Gastrocnemius medialis (tissue), 4 donors: ENCODE data around the gene MATN1. TPM values are rescaled to one million over a fixed set of nuclear protein-coding genes. Genes with fewer than 3 reads are reported as not detected.

Source experiments
- ATAC-seq, 2 donors: fragments of 150-250 bp; one replicate each; pipeline ENCODE4 v1.9.1; 2016
- DNase-seq, 2 donors: peaks; one replicate each; pipeline ENCODE4 v3.0.0-alpha.2; 2019
- H3K27ac ChIP-seq, 4 donors: fragments of 200-600 bp; sonication (generic); 1 replicate in 1 of 4; 2 replicates in 3 of 4; pipeline ENCODE4 v1.5.1; 2016 to 2018; ENCODE audit warnings: mild to moderate bottlenecking in 2 of 4, moderate library complexity in 1 of 4
- H3K27me3 ChIP-seq, 3 donors: fragments of 200-600 bp; sonication (generic) in 2 of 3; 1 replicate in 1 of 3; 2 replicates in 2 of 3; pipeline versions ENCODE4 v1.5.1 to v1.6.0; 2016 to 2019; ENCODE audit warnings: mild to moderate bottlenecking in 1 of 3, moderate library complexity in 1 of 3
- H3K36me3 ChIP-seq, 2 donors: fragments of 200-600 bp; sonication (generic) in 1 of 2; one replicate each; pipeline ENCODE4 v1.5.1; 2017 to 2018
- H3K4me1 ChIP-seq, 2 donors: fragments of 200-600 bp; sonication (generic) in 1 of 2; one replicate each; pipeline ENCODE4 v1.5.1; 2016 to 2017; ENCODE audit warnings: mild to moderate bottlenecking in 2 of 2
- H3K4me3 ChIP-seq, 4 donors: fragments of 200-600 bp; sonication (generic) in 3 of 4; 1 replicate in 1 of 4; 2 replicates in 3 of 4; pipeline ENCODE4 v1.5.1; 2016 to 2019; ENCODE audit warnings: mild to moderate bottlenecking in 2 of 4
- H3K9me3 ChIP-seq, 3 donors: fragments of 200-600 bp; sonication (generic) in 2 of 3; 1 replicate in 1 of 3; 2 replicates in 2 of 3; pipeline ENCODE4 v1.5.1; 2016 to 2019
- POLR2A ChIP-seq, 2 donors: fragments of 450-650 bp; IDR thresholded peaks; one replicate each; pipeline ENCODE4 v1.6.1; 2017; ENCODE audit warnings: antibody characterized with exemption in 2 of 2, mild to moderate bottlenecking in 2 of 2, moderate library complexity in 2 of 2
- in situ Hi-C, 4 donors: fragments of 200-750 bp; cut with MboI; loops; one replicate each; pipeline versions ENCODE4 v1.15.0 to v1.8.0; 2017; ENCODE audit warnings: low sequenced_read_pairs in 4 of 4
- intact Hi-C: fragments of 100-400 bp; cut with DNase I; formaldehyde crosslinking; loops from one replicate; pipeline ENCODE4 v1.15.1; 2023; ENCODE audit warnings: low total_unique reads
- total RNA-seq, 4 donors: library from RNA; depleted of rRNA; stranded (reverse); fragments of >200 nt; gene quantifications; one replicate each; pipeline versions ENCODE4 v1.1.0 to v1.2.3, GENCODE V29; 2016
- TF ChIP-seq, protein P1 (sequence below), 5 experiments: fragments of 450-650 bp in 3 of 5; fragments of 200-600 bp in 2 of 5; sonication (generic) in 2 of 5; IDR thresholded peaks in 4 of 5; conservative IDR thresholded peaks in 1 of 5; 1 replicate in 4 of 5; 2 replicates in 1 of 5; pipeline ENCODE4 v1.5.1; 2016 to 2019; ENCODE audit warnings: antibody characterized with exemption in 5 of 5, mild to moderate bottlenecking in 3 of 5, moderate library complexity in 3 of 5

Gene MATN1
- total RNA-seq, 4 donors from 2014 or later: not detected

DNA sequence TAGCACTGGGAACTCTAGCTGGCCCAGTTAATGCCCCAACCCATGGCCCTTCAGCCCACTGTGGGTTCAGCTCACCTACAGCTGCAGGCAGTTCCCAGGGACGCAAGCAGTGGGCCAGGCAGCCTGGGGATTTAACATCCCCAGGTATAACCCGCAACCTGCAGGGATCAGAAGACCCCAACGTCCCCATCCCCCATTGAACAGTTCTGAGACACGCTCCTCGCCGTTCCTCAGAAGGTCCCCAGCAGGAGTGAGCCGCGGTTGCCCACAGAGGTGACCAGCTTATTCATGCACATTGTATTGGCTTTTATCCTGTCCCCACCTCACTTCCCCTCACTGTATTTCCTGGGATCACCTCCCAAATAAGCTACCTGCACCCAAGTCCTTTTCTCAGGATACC is 5.0 kb upstream of the MATN1 start:
- H3K36me3 ChIP-seq: no peaks in the 10 kb centered on the region
- in situ Hi-C loops: loop anchor here in 3 of 4 donors (5.0 to 10.0 kb wide), 3 partner anchors 49 to 186 kb away; no protein-coding TSS in a partner anchor

GRCh38 chr1:30727824-30728223 is 4.4 kb upstream of the MATN1 start:
- no peak overlapping the region for H3K4me3 ChIP-seq
- H3K9me3 ChIP-seq: no peaks in the 10 kb centered on the region
- intact Hi-C loops: no loop called here
- H3K27me3 ChIP-seq: no peaks in the 10 kb centered on the region
- no peaks in the 10 kb centered on the region for H3K4me1 ChIP-seq
- no peak overlapping the region for H3K27ac ChIP-seq
- no peaks in the 10 kb centered on the region for H3K36me3 ChIP-seq
- in situ Hi-C loops: loop anchor here in 3 of 4 donors (5.0 to 10.0 kb wide), 3 partner anchors 49 to 187 kb away; no protein-coding TSS in a partner anchor
- no peak for ATAC-seq
- no peak for DNase-seq
- TF ChIP-seq, protein P1, sequence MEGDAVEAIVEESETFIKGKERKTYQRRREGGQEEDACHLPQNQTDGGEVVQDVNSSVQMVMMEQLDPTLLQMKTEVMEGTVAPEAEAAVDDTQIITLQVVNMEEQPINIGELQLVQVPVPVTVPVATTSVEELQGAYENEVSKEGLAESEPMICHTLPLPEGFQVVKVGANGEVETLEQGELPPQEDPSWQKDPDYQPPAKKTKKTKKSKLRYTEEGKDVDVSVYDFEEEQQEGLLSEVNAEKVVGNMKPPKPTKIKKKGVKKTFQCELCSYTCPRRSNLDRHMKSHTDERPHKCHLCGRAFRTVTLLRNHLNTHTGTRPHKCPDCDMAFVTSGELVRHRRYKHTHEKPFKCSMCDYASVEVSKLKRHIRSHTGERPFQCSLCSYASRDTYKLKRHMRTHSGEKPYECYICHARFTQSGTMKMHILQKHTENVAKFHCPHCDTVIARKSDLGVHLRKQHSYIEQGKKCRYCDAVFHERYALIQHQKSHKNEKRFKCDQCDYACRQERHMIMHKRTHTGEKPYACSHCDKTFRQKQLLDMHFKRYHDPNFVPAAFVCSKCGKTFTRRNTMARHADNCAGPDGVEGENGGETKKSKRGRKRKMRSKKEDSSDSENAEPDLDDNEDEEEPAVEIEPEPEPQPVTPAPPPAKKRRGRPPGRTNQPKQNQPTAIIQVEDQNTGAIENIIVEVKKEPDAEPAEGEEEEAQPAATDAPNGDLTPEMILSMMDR (IDR thresholded peaks at IDR 0.05 in 4 of 5, conservative IDR thresholded peaks at IDR 0.05 in 1 of 5): no peak
- TF ChIP-seq POLR2A (IDR thresholded peaks at IDR 0.05): no peak

More for the DNA sequence above, 5.0 kb upstream of the MATN1 start:
- Histone ChIP-seq H3K27me3 (no peaks in the 10 kb centered on the region), H3K4me3 (no peak overlapping the region), H3K9me3 (no peaks in the 10 kb centered on the region), H3K27ac (no peak overlapping the region), H3K4me1 (no peaks in the 10 kb centered on the region)
- DNase-seq: no peak
- ATAC-seq: no peak
- intact Hi-C loops: no loop called here
- TF ChIP-seq, protein P1 (IDR thresholded peaks at IDR 0.05 in 4 of 5, conservative IDR thresholded peaks at IDR 0.05 in 1 of 5): no peak
- no peak for TF ChIP-seq POLR2A (IDR thresholded peaks at IDR 0.05)

DNA sequence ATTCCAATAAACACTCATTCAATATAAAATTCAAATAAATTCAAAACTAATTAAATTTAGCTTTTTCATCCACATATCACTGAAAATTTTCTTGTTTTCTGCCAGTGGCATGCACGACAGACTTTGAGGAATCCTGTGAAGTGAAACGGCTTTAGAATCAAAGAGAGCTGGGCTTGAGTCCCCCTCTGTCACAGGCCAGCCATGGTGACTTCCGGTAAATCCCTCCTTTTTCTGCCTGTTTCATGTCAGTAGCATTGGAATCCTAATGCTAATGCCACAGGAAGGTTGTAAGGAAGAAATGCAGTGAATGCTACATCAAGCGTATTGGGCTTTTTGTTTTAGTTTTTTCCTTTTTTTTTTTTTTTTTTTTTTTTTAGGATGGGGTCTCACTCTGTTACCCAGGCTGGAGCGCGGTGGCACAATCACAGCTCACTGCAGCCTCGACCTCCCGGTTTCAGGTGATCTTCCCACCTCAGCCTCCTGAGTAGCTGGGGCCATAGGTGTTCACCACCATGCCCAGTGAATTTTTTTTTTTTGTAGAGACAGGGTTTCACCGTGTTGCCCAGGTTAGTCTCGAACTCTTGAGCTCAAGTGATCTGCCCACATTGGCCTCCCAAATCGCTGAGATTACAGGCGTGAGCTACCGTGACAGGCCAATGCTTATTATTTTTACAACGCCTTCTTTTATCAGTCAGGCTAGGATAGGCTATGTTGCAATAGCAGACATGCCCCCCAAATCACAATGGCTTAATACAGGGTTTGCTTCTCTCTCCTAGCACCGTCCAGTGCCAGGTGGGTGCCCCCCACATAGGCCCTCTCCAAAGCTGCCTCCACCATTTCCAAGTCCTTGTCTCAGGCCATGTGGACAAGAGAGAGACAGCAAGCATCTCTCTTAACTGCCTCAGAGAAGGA is 3.6 kb upstream of the MATN1 start:
- intact Hi-C loops: no loop called here

GRCh38 chr1:30726236-30726635 is 2.9 kb upstream of the MATN1 start:
- no peak for ATAC-seq
- Histone ChIP-seq H3K9me3 (no peaks in the 10 kb centered on the region), H3K4me1 (no peaks in the 10 kb centered on the region), H3K27me3 (no peaks in the 10 kb centered on the region), H3K36me3 (no peaks in the 10 kb centered on the region), H3K27ac (no peak overlapping the region), H3K4me3 (no peak overlapping the region)
- no peak for DNase-seq
- TF ChIP-seq, protein P1 (IDR thresholded peaks at IDR 0.05 in 4 of 5, conservative IDR thresholded peaks at IDR 0.05 in 1 of 5): no peak
- TF ChIP-seq POLR2A (IDR thresholded peaks at IDR 0.05): no peak
- intact Hi-C loops (no loop called here), in situ Hi-C loops (loop anchor here in 3 of 4 donors (5.0 to 10.0 kb wide), 3 partner anchors 51 to 189 kb away; no protein-coding TSS in a partner anchor)

More for the DNA sequence above, 3.6 kb upstream of the MATN1 start:
- TF ChIP-seq POLR2A (IDR thresholded peaks at IDR 0.05): no peak
- TF ChIP-seq, protein P1 (IDR thresholded peaks at IDR 0.05 in 4 of 5, conservative IDR thresholded peaks at IDR 0.05 in 1 of 5): no peak
- Histone ChIP-seq H3K27ac (no peak overlapping the region), H3K36me3 (no peaks in the 10 kb centered on the region), H3K4me1 (no peaks in the 10 kb centered on the region), H3K9me3 (no peaks in the 10 kb centered on the region), H3K4me3 (no peak overlapping the region), H3K27me3 (no peaks in the 10 kb centered on the region)
- no peak for DNase-seq
- ATAC-seq: no peak
- in situ Hi-C loops: loop anchor here in 3 of 4 donors (5.0 to 10.0 kb wide), 3 partner anchors 50 to 188 kb away; no protein-coding TSS in a partner anchor
